Activated CD4-positive, alpha-beta T cell treated with anti-CD3 and anti-CD28 coated beads, Interleukin-2, amount 50 U/mL, for 1 hour (primary cell): Measurements from ENCODE around the gene SMIM21.

Experiments used
- DNase-seq: peaks from one replicate; pipeline ENCODE4 v3.0.0-alpha.2; 2020

SMIM21 gene

GRCh38 chr18:75374466-75374865 lies 53.0 kb downstream of the SMIM21 start:
- DNase-seq, result no peak

DNA sequence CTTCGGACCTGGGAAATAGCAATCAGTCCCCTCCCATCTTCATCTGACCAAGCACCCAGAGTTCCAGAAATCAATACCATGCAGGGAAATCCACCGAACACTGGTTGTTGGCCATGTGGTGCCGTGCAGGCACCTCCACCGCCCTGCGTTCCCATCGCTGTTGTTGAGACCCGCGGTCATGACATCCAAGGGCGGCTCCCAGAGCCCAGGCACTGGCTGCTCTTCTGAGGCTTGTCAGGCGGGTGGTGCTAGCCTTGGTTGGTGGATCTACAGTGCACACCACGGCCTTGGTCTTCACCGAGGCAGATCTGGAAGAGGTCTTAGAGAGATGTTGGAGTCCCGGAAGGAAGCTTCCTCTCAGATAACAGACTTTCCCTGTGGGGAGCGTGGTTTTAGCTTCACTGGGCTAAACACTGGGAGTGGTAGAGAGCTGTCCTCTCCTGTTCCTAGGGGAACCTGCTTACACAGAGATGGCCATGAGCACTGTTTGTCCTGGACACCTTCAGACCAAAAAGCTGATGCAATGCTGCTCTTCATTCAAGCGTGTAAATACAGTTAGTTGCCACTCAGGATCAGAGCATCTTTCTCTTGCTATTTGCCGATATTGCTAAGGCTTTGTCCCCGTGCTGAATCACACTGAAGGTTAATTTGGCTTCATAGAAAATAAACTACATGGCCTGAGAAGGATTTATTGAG lies 58.3 kb downstream of the SMIM21 start:
- no peak for DNase-seq

GRCh38 chr18:75365837-75366236 lies 61.7 kb downstream of the SMIM21 start:
- no peak for DNase-seq

DNA sequence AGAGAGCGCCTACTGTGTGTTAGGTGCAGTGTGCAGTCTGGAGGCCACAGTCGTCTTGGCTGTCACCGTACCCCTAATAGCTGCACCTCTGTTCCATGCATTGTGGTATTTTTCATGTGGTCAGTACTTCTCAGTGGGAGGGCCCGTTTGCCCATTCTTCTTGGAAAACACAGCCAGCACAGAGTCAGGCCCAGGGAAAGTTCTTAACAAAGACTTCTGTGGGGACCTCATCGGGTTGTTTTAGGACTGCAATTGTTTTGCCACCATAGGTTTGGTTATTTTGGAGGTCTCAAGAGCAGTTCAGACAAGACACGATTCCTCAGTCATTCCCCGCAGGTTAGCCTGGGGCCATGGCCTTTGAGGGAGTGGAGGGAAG lies 62.3 kb downstream of the SMIM21 start:
- DNase-seq, result no peak

DNA sequence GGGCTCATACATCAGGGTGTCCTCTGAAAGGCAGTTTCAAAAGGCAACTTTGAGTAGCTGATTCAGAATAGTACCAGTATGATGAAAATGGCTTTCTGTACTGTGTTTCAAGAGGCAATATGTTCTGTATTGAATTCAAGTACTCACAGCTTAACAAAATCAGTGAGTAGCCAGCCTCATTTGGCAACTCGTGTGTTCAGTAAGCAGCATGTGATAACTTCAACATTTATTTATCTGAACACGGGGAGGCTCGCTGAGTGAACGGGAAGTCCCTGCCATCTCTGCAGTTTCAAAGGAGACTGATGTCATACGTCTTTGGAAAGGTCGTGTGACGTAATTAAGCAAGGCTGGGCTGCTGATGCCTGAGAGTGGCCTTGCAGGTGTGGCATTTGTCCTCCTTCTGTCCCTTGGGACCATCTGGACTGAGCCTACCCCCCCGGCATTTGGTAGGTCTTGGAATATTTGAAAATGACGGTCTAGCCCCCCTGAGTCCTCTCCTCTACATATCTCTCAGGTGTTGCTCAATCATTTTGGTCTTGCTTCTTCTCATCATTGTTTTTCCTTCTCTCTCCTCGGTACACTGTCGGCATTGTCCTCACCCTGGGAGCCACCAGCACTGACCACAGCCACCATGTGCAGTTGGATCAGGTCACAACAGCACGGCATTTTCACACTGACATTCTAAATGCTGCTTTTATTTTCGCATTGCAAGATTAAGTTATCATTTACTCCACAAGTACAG lies 62.8 kb downstream of the SMIM21 start:
- DNase-seq, result no peak

DNA sequence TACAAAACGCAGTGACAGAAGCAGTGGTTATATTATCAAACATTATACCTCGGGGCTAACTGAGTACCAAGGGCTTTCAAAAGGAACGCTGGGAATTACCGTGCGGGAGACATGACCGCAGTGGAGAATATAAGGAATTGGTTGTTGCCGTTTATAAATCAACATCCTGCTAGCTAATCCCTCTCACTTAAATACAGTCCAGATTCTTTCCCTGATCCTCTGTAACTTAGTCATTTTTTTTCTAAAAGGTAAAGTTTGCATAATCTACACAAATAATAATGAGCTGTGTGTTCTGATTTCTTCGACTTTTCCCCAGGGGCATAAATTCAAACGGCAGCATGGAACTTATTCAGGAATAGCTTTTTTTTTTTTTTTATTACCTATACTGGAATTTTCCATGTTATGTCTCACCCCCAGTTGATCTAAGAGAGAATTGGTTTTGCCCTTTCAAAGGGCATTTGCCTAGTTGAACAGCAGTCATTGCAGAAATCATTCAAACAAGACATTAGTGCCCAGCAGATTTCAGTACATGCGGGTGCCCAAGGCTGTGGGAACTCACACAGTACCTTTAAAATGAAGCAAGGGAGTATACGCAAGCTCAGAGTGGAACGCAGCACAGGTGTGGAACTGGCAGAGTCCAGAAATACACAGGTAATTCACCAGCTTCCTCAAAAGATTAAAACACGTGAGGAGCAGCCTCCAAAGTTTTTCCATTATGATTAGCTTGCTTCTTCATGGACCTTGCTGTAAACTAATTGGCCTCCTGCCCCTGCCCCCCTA lies 63.9 kb downstream of the SMIM21 start:
- DNase-seq, result no peak

DNA sequence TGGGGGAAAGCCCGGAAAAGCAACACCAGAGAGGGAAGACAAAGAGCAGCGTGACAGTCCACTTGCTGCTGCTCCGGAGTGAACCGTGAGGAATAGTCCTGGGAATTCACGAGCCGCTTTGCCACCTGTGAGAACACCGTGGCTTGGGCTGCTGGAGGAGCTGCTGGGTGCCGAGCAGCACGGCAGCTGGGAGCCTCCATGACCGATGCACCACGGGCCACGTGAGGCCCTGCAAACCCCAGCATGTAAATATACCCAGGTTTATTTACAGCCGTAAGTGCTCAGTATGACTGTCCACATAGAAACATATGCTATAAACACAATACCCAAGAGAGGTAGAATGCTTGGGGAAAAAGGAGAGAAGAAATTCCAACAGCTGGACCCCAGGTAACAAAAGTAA lies 65.1 kb downstream of the SMIM21 start:
- DNase-seq, result no peak

DNA sequence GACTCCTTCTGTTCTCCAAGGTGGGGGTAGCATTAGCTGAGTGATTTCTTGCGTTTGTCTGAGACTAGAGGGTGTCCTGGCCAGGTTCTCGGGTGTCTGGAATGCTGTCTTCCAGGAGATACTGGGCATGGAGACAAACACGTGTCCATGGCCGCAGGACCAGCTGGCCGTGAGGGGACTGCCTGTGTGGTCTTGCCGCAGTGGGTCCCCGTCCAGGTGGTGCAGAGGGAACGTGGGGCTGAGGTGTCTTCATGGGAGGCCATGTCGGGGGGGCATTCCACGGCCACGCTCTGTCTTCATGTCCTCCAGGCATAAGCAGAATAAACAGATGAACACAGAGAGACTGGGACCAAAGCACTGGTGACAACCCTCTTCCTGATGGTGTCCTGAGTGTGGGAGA lies 66.6 kb downstream of the SMIM21 start:
- no peak for DNase-seq

DNA sequence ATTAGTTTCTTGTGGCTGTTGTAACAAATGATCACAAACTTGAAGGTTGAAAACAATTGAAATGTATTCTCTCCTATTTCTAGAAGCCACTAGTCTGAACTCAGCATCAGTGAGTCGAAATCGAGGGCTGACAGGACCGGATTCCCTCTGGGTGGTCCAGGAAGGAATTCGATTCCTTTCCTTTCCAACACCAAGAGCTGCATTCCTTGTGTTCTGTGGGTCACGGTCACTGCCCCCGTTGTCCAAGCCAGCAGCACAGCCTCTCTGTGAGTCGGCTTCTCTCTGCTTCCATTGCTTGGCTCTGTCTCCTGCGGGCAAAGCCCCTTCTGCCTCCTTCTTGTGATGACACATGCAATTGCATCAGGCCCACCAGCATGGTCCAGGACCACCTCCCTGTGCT lies 67.3 kb downstream of the SMIM21 start:
- DNase-seq, result no peak
